Posterior cingulate gyrus (tissue), 11 donors: ENCODE data around the gene SLC25A38.
"Not testable (repeated sequence)": the region's sequence is repeated elsewhere in the genome, so short reads cannot be mapped to it uniquely, and the experiment has no call there.

ENCODE experiments used
- DNase-seq, 10 donors: peaks; one replicate each; pipeline versions ENCODE4 v3.0.0 to v3.0.0-alpha.2; 2020 to 2021; ENCODE audit warnings: mixed read lengths in 3 of 10
- intact Hi-C: fragments of 100-400 bp; cut with DNase I; formaldehyde crosslinking; loops from one replicate; pipeline ENCODE4 v1.15.1; 2023

SLC25A38 gene

GRCh38 chr3:39406368-39407258, 23.4 kb downstream of the SLC25A38 start, which contains the start of gene RPSA:
Gene RPSA, plus strand, starts transcription at chr3:39406720. Its CDS starts 934 bp downstream, at chr3:39407654.
- intact Hi-C loops: loop anchor here (1.0 kb wide), 1 partner anchor 22 kb away; no protein-coding TSS in a partner anchor
- peak; percentile 91 to 99 (median 96) for DNase-seq

- intact Hi-C loops: no loop called here
- no peak for DNase-seq
Observed at GRCh38 chr3:39407259-39407629, 24.1 kb downstream of the SLC25A38 start.

- intact Hi-C loops: no loop called here
Observed at GRCh38 chr3:39407773-39408492, 24.8 kb downstream of the SLC25A38 start.

DNA sequence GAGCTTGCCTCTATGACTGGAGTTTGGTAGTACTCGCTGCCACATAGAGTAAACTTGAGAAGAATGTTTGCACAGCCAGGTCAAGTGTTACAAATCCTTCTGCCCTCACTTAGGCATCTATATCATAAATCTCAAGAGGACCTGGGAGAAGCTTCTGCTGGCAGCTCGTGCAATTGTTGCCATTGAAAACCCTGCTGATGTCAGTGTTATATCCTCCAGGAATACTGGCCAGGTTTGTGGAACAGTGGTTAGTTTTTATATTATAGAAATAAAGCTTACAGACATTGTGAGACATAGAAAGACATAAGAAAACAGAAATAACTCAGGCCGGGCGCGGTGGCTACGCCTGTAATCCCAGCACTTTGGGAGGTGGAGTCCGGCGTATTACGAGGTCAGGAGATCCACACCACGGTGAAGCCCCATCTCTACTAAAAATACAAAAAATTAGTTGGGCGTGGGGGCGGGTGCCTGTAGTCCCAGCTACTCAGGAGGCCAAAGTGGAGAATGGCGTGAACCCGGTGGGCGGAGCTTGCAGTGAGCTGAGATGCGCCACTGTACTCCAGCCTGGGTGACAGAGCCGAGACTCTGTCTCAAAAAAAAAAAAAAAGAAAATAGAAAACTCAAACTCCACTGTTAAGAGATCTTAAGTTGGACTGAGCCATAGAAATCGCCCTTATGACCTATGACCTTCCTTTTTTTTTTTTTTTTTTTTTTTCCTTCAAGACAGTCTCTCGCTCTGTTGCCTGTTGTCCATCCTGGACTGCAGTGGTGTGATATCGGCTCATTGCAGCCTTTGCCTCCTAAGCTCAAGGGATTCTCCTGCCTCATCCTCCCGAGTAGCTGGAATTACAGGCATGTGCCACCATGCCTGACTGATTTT, 25.6 kb downstream of the SLC25A38 start:
- intact Hi-C loops: no loop called here
- no peak for DNase-seq

More at GRCh38 chr3:39407773-39408492, 24.8 kb downstream of the SLC25A38 start:
- no peak for DNase-seq

DNA sequence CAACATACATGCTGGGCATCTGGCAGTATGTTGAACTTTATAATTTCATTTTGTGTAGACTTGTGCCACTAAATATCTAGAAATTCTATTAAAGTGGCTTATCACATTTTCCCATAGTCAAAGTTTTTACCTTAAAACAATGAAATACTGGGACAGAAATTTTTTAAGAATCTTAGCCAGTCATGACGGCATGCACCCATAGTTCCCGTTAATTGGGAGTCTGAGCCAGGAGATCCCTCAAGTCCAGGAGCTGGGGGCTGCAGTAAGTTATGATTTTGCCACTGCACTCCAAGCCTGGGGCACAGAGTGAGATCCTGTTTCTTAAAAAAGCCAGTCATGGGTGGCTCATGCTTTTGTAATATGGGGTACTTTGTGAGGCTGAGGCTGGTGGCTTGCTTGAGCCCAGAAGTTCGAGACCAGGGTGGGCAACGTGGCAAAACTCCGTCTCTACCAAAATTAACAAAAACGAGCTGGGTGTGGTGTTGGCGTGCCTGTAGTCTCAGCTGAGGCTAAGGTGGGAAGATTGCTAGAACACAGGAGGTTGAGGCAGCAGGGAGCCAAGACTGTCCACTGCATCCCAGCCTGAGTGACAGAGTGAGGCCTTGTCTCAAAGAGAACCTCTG, 26.5 kb downstream of the SLC25A38 start:
- intact Hi-C loops: no loop called here
- no peak for DNase-seq

DNA sequence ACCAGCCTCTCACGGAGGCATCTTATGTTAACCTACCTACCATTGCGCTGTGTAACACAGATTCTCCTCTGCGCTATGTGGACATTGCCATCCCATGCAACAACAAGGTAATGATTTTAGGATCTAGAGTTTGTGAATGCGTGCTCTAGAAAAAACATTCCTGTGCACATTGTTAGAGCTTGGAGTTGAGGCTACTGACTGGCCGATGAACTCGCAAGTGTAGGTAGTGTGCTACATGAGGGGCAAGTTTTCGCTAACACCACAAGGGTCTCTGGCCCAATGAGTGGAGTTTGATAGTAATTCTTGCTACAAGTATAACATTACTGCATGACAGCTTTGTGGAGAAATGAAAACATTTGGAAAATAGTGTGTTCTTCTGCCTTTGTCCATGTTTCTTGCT, 27.7 kb downstream of the SLC25A38 start:
- intact Hi-C loops: no loop called here
- no peak for DNase-seq

GRCh38 chr3:39412668-39413260, 29.6 kb downstream of the SLC25A38 start:
- no peak for DNase-seq
- intact Hi-C loops: no loop called here

GRCh38 chr3:39413691-39414420, 30.7 kb downstream of the SLC25A38 start:
- no peak for DNase-seq
- intact Hi-C loops: no loop called here

DNA sequence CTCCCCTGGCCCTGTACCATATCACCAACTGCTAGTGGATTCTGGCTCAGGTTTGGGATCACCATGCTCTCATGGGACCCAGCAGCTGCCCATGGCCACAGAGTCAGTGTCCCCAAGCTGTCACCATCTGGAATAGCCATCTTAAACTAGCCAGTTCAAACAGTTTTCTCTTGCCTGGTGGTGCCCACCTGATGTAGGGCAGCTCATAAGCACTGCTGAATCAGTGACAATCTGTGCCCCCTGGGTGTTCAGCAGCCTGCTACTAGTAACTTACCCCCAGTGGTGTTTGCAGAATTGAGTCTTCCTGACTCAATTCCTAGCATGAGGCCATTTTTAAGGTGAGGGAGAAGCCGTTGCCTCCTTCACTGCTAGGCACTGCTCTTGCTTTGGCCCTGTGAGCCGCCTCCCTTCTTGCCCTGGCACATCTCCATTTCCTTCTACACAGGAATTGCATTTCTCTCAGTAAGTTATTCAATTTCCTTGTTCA, 31.3 kb downstream of the SLC25A38 start:
- intact Hi-C loops: no loop called here

GRCh38 chr3:39415302-39415701, 32.1 kb downstream of the SLC25A38 start:
- intact Hi-C loops, DNase-seq: not testable (repeated sequence)

More for the DNA sequence above, 31.3 kb downstream of the SLC25A38 start:
- DNase-seq: no peak

DNA sequence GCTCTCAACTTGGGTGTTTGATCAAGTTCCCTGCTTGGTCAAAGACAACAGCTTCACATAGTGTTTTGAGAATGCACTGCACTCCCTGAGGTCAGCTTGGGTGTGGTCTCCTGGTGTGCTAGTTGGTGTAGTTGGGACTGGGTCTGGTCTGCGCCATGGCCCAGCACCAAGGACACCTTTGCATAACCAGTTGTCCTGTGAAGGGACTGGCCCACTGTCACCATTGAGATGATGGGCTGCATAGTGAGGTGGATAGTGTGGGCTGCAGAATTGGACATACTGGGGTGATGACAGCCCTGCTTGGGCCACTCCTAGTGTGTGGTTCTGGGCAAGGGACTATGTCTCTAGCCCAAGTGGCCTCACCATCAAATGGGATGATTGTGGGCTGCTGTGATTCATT, 32.8 kb downstream of the SLC25A38 start:
- DNase-seq: no peak
- intact Hi-C loops: loop anchor here (2.0 kb wide), 1 partner anchor 83 kb away; no protein-coding TSS in a partner anchor

DNA sequence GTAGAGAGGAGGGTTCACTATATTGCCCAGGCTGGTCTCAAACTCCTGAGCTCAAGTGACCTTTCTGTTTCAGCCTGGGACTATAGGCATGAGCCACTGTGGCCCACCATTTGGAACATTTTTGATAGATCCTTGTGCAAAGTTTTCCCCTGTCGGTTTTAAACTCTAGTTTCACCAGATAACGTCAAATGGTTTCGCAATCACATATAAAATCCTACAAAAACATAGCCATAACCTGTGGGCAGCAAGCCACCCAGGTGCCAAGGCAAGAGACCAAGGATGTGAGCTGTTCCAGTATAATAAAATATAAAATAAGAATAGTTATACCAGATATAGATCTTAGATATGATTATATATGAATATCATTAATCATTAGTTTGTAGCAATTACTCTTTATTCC, 33.8 kb downstream of the SLC25A38 start:
- not testable (repeated sequence) for DNase-seq
- intact Hi-C loops: loop anchor here (2.0 kb wide), 1 partner anchor 82 kb away; no protein-coding TSS in a partner anchor

DNA sequence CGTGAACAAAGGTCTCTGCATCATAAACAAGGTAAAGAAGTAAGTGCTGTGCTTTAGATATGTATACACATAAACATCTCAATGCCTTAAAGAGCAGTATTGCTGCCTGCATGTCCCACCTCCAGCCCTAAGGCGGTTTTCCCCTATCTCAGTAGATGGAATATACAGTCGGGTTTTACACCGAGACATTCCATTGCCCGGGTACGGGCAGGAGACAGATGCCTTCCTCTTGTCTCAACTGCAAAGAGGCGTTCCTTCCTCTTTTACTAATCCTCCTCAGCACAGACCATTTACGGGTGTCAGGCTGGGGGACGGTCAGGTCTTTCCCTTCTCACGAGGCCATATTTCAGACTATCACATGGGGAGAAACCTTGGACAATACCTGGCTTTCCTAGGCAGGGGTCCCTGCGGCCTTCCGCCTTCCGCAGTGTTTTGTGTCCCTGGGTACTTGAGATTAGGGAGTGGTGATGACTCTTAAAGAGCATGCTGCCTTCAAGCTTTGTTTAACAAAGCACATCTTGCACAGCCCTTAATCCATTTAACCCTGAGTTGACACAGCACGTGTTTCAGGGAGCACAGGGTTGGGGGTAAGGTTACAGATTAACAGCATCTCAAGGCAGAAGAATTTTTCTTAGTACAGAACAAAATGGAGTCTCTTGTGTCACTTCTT, 35.5 kb downstream of the SLC25A38 start:
- intact Hi-C loops, DNase-seq: not testable (repeated sequence)

DNA sequence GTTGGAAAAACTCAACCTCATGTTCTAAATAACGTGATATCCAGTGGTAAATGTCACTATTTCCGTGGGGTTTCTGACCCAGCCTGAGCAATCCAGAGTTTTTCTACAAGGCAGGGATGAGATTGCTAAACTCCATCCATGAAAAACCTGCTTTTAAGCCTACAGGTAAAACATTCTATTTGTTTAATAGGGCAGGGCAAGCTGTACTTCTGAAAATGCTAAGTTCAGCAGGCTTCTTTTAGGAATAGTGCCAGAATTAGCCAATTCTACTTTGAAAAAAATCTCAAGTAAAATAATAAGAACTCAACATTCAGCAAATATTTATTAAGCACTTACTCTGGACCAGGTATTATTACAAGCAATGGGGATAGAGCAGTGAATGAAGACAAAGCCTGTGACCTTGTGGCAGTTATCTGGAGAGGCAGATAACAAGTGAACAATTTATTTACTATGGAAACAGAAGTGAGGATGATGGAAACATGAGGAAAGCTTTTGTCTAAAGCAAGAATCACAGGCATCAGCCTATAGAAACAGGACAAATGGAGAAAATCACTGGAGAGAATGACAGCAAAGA, 36.7 kb downstream of the SLC25A38 start:
- intact Hi-C loops: no loop called here
- no peak for DNase-seq

DNA sequence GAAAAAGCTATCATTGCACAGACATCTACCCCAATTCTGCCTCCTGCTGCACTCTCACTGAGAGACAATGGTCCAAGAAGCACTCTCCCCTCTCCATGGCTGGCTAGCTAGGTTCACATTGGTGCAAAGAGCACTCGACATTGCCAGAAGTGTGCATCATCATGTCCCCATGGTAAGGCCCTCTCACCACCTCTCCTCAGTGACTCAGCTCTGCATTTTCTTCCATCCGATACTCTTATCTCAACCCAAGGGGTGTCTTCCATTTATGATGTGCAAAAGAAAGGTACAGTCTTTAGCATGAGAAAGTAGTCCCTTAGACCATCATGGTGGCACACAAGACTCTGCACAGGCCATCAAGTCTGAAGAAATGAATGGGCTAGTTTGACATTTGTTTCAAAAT, 37.4 kb downstream of the SLC25A38 start:
- intact Hi-C loops: no loop called here

GRCh38 chr3:39423436-39423970, 40.3 kb downstream of the SLC25A38 start:
- no peak for DNase-seq
- intact Hi-C loops: no loop called here

More for the DNA sequence above, 37.4 kb downstream of the SLC25A38 start:
- no peak for DNase-seq

- intact Hi-C loops: no loop called here
- no peak for DNase-seq
Observed at GRCh38 chr3:39426312-39426711, 43.1 kb downstream of the SLC25A38 start.
